ENCODE results near the gene SGTA. TPM values are rescaled to one million over a fixed set of nuclear protein-coding genes. Genes with fewer than 3 reads are reported as not detected.

Gene SGTA
- polyA plus RNA-seq, 3 donors, result 21.6 to 35.4 (median 22.0) TPM

DNA sequence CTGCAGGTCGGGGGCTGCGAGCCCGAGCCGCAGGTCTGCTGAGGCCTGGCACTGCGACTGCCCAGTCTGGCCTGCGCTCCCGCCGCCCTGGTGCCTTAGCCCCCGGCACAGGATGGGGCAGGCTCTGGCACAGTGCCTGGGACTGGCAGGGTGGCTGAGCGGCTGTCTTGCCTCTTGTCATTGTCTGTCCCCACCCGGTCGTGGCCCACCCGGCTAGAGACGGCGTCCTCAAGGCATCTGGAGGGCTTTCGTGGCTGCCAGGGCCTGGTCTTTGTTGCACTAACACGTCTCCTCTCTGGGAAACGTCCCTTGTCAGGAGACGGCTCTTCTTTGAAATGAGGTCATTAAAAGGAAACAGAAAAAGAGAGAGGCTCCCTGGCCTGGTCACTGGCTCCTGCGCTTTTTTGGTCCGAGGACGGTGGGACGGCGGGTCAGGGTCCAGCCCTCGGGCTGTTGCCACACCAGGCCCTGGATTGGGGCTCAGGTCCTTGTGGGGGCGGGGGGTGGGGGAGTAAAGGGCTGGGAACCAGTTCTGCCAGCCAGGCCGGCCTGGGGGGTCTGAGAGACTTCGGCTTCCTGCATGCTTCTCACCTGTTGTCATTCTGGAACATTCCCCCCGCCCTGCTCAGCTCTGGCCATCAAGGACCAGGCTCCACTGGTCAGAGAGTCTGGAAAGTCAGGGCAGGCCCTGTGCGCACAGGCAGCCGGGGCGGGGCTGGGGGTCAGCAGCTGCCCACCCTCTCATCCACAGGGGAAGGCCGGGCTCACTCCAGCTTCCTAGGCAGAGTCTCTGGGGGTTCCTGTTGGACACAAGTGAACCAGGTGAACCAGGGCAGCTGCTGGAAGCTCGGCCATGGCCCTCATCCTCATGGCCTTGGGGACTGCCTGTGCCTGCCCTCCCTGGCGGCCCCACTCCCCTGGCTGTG is 30.4 kb upstream of the SGTA start:
- intact Hi-C loops (cut with micrococcal nuclease), result loop anchor here in 1 of 2 donors (5.0 kb wide), 1 partner anchor 54 kb away; the partner anchor contains the start of gene ZNF556
- H3K4me3 Mint-ChIP-seq, result no peak overlapping the region
- H3K27ac Mint-ChIP-seq, result no peak overlapping the region
- no peaks in the 10 kb centered on the region for H3K4me1 Mint-ChIP-seq
- DNase-seq, result no peak
- Histone ChIP-seq H2AFZ (ENCODE audit: insufficient read depth, low read depth, low read length, poor library complexity, severe bottlenecking) (no peak overlapping the region), H3K27me3 (ENCODE audit: control insufficient read depth in 2 of 2, insufficient read depth in 2 of 2, low read length in 2 of 2) (no peaks in the 10 kb centered on the region), H3K36me3 (replicated peaks in 1 of 2; ENCODE audit: control insufficient read depth in 1 of 2, insufficient read depth in 2 of 2, low read length in 2 of 2) (peaks cover 12 to 14% of the 10 kb centered on the region in 2 donors), H3K27ac (ENCODE audit: low read depth in 1 of 2, low read length in 2 of 2) (no peak overlapping the region), H4K20me1 (ENCODE audit: insufficient read depth, low read length) (no peaks in the 10 kb centered on the region), H3K79me2 (ENCODE audit: insufficient read depth, low read length) (no peaks in the 10 kb centered on the region), H3K9me3 (replicated peaks in 1 of 2; ENCODE audit: control insufficient read depth in 1 of 2, insufficient read depth in 1 of 2, low read length in 2 of 2) (no peaks in the 10 kb centered on the region), H3K4me2 (replicated peaks; ENCODE audit: extremely low read depth, low read length, poor library complexity, severe bottlenecking) (no peak overlapping the region), H3K4me1 (ENCODE audit: control insufficient read depth in 1 of 2, insufficient read depth in 2 of 2, low read length in 2 of 2) (no peaks in the 10 kb centered on the region), H3K4me3 (replicated peaks in 1 of 3; ENCODE audit: low read depth in 2 of 3, low read length in 3 of 3) (no peak overlapping the region), H3K9ac (ENCODE audit: insufficient read depth, low read length, poor library complexity, severe bottlenecking) (no peak overlapping the region)
- peaks cover 0 to 2% (median 0%) of the 10 kb centered on the region in 3 donors for H3K27me3 Mint-ChIP-seq (ENCODE audit: low read depth in 3 of 3)
- H3K36me3 Mint-ChIP-seq, result peaks cover 16 to 35% of the 10 kb centered on the region in 2 donors
- H3K9me3 Mint-ChIP-seq, result peaks cover 0 to 4% (median 0%) of the 10 kb centered on the region in 7 donors
- WGBS (ENCODE audit: insufficient coverage), result 96% methylated on average over 32 of the region's 35 CpGs
- TF ChIP-seq, protein P1, sequence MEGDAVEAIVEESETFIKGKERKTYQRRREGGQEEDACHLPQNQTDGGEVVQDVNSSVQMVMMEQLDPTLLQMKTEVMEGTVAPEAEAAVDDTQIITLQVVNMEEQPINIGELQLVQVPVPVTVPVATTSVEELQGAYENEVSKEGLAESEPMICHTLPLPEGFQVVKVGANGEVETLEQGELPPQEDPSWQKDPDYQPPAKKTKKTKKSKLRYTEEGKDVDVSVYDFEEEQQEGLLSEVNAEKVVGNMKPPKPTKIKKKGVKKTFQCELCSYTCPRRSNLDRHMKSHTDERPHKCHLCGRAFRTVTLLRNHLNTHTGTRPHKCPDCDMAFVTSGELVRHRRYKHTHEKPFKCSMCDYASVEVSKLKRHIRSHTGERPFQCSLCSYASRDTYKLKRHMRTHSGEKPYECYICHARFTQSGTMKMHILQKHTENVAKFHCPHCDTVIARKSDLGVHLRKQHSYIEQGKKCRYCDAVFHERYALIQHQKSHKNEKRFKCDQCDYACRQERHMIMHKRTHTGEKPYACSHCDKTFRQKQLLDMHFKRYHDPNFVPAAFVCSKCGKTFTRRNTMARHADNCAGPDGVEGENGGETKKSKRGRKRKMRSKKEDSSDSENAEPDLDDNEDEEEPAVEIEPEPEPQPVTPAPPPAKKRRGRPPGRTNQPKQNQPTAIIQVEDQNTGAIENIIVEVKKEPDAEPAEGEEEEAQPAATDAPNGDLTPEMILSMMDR (IDR thresholded peaks at IDR 0.05), result no peak

DNA sequence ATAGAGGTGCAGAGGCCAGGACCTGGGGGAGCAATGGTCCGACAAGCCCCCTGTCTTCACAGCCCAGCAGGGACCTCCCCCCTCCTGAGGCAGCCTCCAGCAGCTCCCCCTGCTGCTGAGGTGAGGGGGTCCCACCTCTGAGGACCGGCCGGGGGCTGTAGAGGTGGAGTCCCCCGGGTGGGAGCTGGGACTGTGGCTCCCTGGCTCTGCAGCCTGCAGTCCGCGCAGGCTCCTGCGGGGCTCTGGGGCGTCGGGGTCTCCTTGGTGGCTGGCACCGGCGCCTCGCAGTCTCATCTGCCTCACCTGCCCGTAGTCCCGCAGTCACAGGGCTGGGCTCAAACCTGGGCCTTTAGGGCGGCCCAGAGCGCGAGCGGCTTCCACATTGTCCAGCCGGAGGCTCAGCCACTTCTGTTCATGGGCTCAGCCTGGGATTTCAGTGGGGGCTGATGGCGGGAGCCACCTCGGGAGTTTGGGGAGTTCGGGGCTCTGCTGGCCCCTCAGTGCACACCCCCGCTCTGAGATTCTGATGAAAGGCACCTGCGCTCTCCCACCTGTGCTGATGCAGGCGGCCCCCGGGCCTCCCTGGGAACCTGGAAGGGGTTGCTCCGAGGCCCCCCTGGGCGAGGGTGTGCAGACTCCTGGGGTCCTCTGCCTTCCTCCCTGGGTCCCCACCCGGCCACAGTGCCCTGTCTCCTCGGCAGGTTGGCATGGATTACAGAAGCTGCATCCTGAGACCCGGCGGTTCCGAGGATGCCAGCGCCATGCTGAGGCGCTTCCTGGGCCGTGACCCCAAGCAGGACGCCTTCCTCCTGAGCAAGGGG is 29.6 kb upstream of the SGTA start:
- peaks cover 0 to 2% (median 0%) of the 10 kb centered on the region in 3 donors for H3K27me3 Mint-ChIP-seq (ENCODE audit: low read depth in 3 of 3)
- H2AFZ ChIP-seq (ENCODE audit: insufficient read depth, low read depth, low read length, poor library complexity, severe bottlenecking), result no peak overlapping the region
- no peak overlapping the region for H3K9ac ChIP-seq (ENCODE audit: insufficient read depth, low read length, poor library complexity, severe bottlenecking)
- TF ChIP-seq, protein P1 (IDR thresholded peaks at IDR 0.05), result no peak
- H4K20me1 ChIP-seq (ENCODE audit: insufficient read depth, low read length), result no peaks in the 10 kb centered on the region
- no peak for DNase-seq
- H3K27ac ChIP-seq (ENCODE audit: low read depth in 1 of 2, low read length in 2 of 2), result no peak overlapping the region
- H3K9me3 ChIP-seq (replicated peaks in 1 of 2; ENCODE audit: control insufficient read depth in 1 of 2, insufficient read depth in 1 of 2, low read length in 2 of 2), result no peaks in the 10 kb centered on the region
- H3K27me3 ChIP-seq (ENCODE audit: control insufficient read depth in 2 of 2, insufficient read depth in 2 of 2, low read length in 2 of 2), result no peaks in the 10 kb centered on the region
- peaks cover 16 to 36% of the 10 kb centered on the region in 2 donors for H3K36me3 Mint-ChIP-seq
- no peak overlapping the region for H3K27ac Mint-ChIP-seq
- H3K9me3 Mint-ChIP-seq, result peaks cover 0 to 4% (median 0%) of the 10 kb centered on the region in 7 donors
- intact Hi-C loops (cut with micrococcal nuclease), result loop anchor here in 1 of 2 donors (5.0 kb wide), 1 partner anchor 55 kb away; the partner anchor contains the start of gene ZNF556
- H3K4me3 ChIP-seq (replicated peaks in 1 of 3; ENCODE audit: low read depth in 2 of 3, low read length in 3 of 3), result no peak overlapping the region
- H3K79me2 ChIP-seq (ENCODE audit: insufficient read depth, low read length), result no peaks in the 10 kb centered on the region
- H3K36me3 ChIP-seq (replicated peaks in 1 of 2; ENCODE audit: control insufficient read depth in 1 of 2, insufficient read depth in 2 of 2, low read length in 2 of 2), result peaks cover 12 to 15% of the 10 kb centered on the region in 2 donors
- H3K4me2 ChIP-seq (replicated peaks; ENCODE audit: extremely low read depth, low read length, poor library complexity, severe bottlenecking), result no peak overlapping the region
- no peak overlapping the region for H3K4me3 Mint-ChIP-seq
- no peaks in the 10 kb centered on the region for H3K4me1 Mint-ChIP-seq
- WGBS (ENCODE audit: insufficient coverage), result 97% methylated on average over 34 of the region's 37 CpGs
- no peaks in the 10 kb centered on the region for H3K4me1 ChIP-seq (ENCODE audit: control insufficient read depth in 1 of 2, insufficient read depth in 2 of 2, low read length in 2 of 2)
